WI38 (cell line): Measurements from ENCODE around the gene SLC6A13.

Experiments
- H3K4me3 ChIP-seq: 2 replicates; pipeline ENCODE4 v1.5.1; 2011; ENCODE audit warnings: low read depth, mild to moderate bottlenecking, control low read depth, low read length
- TF ChIP-seq, protein P1 (sequence below): IDR thresholded peaks from 2 replicates; pipeline ENCODE4 v1.5.1; 2012; ENCODE audit warnings: low read depth, mild to moderate bottlenecking, control low read depth, low read length

SLC6A13 gene

DNA sequence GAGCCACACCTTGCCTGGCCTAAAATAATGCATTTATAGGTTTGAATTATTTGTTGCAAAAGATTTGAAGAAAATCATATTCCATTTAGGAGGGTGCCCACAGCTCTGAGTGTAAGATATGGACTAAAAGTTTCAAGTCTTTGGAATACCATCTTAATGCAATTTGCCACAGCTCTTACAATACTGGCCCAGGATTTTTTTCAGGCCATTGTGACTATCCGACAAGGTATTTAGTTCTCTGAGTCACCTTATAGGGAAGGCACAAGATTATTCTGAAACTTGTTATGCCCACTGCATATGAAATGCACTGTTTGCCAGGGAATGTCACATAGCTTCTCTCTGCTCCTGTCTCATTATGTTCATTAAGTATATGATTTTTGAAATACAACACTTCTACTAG is 29.6 kb upstream of the SLC6A13 start:
- TF ChIP-seq, protein P1, sequence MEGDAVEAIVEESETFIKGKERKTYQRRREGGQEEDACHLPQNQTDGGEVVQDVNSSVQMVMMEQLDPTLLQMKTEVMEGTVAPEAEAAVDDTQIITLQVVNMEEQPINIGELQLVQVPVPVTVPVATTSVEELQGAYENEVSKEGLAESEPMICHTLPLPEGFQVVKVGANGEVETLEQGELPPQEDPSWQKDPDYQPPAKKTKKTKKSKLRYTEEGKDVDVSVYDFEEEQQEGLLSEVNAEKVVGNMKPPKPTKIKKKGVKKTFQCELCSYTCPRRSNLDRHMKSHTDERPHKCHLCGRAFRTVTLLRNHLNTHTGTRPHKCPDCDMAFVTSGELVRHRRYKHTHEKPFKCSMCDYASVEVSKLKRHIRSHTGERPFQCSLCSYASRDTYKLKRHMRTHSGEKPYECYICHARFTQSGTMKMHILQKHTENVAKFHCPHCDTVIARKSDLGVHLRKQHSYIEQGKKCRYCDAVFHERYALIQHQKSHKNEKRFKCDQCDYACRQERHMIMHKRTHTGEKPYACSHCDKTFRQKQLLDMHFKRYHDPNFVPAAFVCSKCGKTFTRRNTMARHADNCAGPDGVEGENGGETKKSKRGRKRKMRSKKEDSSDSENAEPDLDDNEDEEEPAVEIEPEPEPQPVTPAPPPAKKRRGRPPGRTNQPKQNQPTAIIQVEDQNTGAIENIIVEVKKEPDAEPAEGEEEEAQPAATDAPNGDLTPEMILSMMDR, result no peak
- H3K4me3 ChIP-seq, result no peak overlapping the region

DNA sequence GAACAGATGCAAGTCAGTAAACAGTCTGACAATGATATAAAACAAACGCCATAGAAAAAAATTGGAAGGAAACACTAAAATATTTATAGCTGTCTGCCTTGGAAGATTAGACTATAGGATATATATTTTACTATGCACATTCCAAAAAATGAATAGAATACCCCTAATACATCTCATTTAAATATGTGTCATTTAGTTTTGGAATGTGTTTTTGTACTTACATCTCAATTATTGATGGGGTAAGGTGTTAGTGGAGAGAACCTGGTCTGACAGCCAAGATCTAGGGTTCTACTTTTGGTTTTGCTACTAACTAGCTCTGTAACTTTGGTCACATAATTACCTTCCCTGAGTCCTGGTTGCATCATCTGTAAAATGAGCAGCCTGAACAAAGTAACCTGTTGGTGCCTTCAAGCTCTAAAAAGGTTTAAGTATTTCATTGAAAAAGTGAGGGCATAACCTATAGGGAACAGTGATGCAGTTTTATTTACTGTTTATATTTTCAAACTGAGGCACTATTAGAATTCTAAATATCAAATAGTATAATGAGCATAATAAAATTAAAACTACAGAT is 28.6 kb upstream of the SLC6A13 start:
- TF ChIP-seq, protein P1, result no peak
- no peak overlapping the region for H3K4me3 ChIP-seq

DNA sequence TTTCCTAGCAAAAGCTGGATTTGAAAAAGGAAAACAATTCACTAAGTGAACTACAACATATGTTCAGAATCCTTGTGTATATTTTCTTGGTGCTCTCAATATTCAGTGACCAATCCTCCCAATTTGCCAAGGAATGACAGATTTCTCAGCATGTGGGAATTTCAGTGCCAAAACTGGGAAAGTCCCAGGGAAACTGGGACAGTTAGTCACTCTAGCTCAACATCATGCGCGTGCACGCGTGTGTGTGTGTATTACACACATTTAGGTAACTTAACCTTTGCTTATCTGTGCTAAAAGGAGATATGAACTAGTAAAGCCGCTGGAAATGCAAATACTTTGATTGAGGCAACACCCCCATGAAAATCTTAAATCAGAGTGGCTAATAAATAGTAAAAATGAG is 26.1 kb upstream of the SLC6A13 start:
- H3K4me3 ChIP-seq, result no peak overlapping the region
- TF ChIP-seq, protein P1, result no peak

DNA sequence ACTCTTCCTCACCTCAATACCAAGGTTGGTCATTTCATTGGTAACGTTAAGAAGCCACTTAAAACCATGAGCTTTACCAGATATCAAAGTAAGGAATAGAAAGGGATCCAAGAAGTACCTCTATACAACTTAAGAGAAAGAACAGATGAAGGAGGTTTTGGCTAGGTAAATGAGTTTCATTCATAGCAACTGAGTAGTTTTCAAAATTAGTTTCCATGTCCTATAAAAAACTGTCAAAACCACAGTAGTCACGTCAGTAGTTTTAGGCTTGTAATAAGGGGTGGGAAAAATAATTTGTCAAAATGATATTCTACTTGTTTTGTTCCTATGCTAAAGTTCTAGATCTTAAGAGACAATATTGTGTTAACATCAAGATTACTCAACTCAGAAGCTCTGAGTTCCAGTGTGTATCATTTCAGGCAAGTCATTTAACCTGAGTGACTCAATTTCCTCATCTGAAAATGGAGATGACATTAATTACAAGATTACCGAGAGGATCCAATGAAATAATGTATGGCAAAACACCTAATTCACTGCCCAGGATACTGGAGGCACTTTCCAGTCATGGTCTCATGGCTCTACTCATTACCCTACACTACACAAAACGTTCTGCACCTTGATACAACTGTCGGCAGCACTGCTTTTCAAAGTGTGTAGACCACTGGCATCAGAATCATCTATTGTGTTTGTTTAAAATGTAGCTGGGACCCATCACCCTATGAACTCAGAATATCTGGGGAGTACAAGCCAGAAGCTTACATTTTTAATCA is 24.1 kb upstream of the SLC6A13 start:
- TF ChIP-seq, protein P1, result no peak
- no peak overlapping the region for H3K4me3 ChIP-seq

DNA sequence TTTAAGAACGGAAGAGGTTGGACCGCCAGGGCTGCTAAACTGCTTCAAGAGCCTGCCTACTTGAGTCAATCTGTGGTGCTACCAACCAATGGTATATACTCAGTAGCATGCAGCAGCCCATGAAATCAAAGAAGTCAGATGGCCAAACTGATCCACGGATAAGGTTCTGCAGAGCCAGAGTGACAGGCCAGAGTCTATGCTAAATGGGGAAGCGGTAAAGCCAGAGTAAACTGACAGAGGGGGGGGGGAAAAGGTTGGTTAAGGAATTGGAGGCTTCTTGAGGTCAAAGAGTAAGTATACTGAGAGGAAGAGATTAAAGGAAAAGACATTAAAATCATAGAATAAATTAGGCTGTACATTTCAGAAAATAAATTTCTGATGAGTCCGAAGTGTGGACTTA is 15.4 kb upstream of the SLC6A13 start:
- TF ChIP-seq, protein P1, result no peak
- H3K4me3 ChIP-seq, result no peak overlapping the region

DNA sequence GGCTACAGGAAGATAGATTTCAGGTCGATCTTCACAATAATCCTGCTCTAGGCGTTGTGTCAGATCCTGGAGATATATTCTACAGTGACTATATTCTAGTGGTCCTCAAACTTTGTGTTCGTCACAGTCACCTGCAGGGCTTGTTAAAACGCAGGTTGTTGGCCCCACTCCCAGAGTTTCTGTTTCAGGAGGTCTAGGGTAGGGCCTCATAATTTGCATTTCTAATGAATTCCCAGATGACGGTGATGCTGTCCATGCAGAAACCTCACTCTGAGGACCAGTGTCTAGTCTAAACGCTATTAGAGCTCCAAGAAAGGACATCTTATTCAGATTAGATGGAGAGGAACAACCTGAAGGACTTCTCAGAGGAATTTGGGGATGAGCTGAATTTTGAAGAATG is 13.2 kb upstream of the SLC6A13 start:
- TF ChIP-seq, protein P1, result no peak
- H3K4me3 ChIP-seq, result no peak overlapping the region

DNA sequence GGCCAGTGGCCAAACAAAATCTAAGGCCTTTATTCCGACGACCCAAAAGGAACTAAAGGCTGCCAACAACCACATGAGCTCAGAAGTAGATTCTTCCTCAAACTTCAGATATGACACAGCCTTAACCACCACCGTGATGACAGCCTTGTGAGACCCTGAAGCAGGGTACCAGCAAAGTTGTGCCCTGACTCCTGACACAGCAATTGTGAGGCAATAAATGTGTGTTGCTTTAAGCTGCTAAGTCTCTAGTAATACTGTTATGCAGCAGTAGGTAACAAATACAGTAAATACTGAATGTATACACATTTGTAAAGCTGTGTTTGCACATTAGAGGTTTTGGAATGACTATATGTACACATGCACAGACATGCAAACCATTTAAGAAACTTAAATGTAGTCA is 10.7 kb upstream of the SLC6A13 start:
- TF ChIP-seq, protein P1, result no peak
- H3K4me3 ChIP-seq, result no peak overlapping the region
